ENCODE data around the gene PMPCA.
"Not testable (repeated sequence)": the region's sequence is repeated elsewhere in the genome, so short reads cannot be mapped to it uniquely, and the experiment has no call there.

The PMPCA gene

GRCh38 chr9:136394312-136395019 is 16.0 kb upstream of the PMPCA start:
- DNase-seq (ENCODE audit: low read depth), result no peak

DNA sequence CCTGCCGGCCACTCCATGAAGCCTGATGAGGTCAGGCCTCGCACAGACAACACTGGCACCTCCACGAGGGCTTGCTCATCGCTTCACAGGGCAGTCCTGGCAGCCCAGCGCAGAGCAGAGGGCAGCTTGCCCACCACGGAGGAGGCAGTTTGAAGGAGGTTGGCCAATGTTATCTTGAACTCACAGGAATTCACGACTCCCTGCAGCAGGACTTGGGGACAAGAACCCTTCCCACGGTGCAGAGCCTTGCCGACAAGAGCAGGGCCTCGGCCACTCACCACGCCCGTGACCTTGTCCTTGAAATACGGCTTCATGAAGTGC is 15.5 kb upstream of the PMPCA start:
- no peak for DNase-seq (ENCODE audit: low read depth)

DNA sequence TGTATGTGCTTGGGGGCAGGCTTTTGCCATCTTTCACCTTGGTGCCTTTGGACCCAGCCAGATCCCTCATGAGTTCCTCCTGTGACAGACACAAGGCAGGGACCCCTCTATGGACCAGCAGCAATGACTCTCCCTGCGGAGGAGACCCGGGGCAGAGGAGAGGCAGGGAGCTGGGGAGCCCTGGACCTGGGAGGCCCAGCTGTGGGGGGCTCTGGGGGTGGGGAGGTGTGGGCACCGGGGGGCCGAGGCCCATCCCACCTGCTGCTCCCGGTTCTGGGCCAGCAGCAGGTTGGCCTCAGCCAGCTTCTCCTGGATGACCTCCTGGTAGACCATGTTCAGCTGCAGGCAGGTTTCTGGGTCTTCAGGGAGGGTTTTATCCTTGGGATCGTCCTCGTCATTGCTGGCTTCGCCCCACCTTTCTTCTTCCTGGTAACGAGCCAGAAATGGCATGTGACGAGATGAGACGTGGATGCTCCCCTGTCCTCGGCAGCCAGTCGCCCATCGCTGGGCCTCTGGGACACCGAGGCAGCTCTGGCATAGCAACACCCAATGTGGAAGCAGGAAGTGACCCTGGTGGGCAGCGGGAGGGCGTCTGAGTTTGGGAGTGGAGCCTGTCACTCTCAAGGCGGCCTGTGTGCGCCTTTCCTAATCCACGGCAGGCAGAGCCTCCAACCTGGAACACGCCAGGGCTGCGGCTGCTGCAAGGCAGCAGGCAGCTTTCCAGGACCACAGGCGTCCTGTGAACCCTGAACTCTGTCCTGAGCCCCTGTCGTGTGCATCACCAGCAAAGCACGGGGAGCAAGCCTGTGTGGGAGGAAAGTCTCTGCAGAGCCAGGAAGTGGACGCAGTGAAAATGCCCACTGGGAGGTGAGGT is 14.9 kb upstream of the PMPCA start:
- DNase-seq (ENCODE audit: low read depth), result no peak

- no peak for DNase-seq (ENCODE audit: low read depth)
Observed at GRCh38 chr9:136396219-136396515, 14.3 kb upstream of the PMPCA start.

DNA sequence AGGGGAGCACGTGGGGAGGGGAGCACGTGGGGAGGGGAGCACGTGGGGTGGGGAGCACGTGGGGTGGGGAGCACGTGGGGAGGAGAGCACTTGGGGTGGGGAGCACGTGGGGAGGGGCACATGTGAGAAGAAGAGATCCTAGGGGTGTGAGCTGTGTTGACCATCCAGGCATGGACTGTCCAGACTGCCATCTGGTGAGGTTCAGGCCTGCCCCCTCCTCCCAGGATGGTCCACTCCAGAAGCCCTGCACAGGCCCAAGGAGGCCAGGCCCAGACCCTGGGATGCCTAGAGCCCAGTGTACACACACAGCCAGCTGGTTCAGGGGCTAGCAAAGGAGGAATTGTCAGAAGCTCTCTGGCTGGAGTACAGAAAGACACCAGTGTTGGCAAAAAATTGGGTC is 12.8 kb upstream of the PMPCA start:
- DNase-seq (ENCODE audit: low read depth), result no peak

GRCh38 chr9:136398286-136398685 is 12.2 kb upstream of the PMPCA start:
- DNase-seq (ENCODE audit: low read depth), result no peak

GRCh38 chr9:136399176-136400037 is 11.1 kb upstream of the PMPCA start:
- no peak for DNase-seq (ENCODE audit: low read depth)

DNA sequence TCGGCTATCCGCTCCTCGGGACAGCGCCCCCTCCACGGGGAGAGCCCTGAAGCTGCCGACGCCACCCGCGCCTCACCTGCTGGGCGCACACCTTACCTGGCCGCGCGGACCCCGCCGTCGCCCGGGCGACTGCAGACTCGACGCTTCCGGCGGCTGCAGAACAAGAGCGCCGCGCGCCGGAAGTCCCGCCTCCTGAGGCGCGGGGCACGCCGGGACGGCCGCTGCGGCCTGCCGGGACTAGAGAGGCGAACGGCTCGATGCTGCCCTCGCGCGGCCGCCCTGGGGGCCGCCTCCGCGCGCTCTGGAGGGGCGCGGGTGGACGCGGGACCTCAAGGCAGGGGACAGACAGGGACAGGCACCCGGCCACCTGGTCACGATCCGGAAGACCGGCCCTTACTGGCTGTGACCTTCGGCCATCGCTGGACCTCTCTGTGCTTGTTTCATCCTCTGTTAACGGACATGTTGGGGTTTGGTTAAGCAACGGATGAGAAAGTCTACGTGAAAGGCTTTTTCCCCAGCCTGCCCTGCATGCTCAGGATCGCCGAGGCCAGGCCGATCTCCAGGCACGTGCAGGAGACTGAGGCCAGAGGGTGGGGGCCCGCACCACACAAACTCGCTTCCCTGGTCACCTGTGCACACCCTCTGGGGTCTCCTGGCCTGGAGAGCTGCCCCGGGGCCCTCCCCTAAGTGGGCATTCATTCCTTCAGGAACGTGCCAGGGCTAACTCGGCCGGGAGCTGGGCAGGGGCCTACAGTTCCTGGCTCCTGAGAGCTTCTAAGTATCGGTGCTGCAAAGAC is 10.2 kb upstream of the PMPCA start, which contains the start of gene SNAPC4:
Gene SNAPC4, minus strand, starts transcription at position 133 of the 797 bp plus-strand sequence. CDS start 1,742 bp downstream, outside the sequence.
- no peak for DNase-seq (ENCODE audit: low read depth)

GRCh38 chr9:136401173-136401922 is 9.1 kb upstream of the PMPCA start:
- no peak for DNase-seq (ENCODE audit: low read depth)

DNA sequence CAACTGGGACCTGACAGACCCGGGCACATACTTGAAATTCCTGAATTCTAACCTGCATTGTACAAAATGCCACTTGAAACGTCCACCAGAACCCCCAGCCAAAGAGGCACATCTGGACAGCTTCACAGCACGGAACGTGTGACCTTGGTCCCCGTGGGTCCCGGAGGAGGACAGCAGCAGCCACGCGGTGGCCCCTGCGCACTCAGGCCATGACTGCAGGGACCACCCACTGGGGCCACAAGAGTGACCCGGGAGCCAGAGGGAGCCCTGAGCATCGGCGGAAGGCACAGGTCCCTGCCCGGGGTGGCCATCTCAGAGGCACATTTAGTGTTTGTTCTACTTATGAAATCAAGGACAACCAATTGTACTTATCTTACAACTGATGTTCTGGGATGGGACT is 8.4 kb upstream of the PMPCA start:
- DNase-seq (ENCODE audit: low read depth), result no peak

GRCh38 chr9:136403538-136403914 is 6.9 kb upstream of the PMPCA start:
- no peak for DNase-seq (ENCODE audit: low read depth)

DNA sequence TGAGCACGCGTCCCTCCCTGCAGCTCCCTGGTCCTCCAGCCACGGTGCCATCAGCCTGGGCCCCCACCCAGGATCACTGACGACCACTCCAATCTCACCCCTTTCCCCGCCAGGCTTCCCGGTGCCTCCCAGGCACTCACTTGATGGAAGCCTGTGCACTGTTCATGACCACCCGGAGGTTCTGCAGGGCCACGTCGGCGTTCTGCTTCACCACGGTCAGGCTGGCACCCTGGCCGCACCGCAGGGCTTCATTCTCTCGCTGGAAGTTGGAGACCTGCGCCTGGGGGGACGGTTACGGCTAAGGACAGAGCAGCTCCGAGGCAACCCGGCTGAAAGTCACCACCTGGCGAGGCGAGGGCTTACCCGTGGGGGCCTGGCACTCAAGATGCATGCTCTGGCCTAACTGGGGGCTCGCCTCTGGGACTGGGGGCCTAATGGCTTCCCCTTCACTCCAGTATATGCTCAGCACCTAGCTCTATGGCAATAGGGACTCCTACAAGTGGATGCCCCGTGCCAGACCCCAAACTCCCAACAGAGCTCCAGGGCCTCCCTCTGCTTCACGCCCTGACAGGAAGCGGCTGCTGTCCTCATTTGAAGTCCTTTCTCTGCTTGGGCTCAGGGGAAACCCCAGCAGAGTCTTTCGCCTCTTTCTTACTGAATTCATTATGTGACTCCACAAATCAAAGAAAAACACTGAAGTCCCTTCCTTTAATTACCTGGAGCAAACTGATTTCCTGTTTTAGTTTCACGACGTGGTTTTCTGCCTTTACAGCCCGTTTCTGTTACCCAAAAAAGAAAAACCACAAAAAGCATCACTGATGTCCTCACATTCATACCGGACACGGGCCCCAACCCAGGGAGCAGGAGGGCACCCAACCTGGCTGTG is 6.3 kb upstream of the PMPCA start:
- DNase-seq (ENCODE audit: low read depth), result no peak

GRCh38 chr9:136404801-136405136 is 5.7 kb upstream of the PMPCA start:
- no peak for DNase-seq (ENCODE audit: low read depth)

GRCh38 chr9:136405481-136405880 is 5.0 kb upstream of the PMPCA start:
- DNase-seq (ENCODE audit: low read depth), result no peak

DNA sequence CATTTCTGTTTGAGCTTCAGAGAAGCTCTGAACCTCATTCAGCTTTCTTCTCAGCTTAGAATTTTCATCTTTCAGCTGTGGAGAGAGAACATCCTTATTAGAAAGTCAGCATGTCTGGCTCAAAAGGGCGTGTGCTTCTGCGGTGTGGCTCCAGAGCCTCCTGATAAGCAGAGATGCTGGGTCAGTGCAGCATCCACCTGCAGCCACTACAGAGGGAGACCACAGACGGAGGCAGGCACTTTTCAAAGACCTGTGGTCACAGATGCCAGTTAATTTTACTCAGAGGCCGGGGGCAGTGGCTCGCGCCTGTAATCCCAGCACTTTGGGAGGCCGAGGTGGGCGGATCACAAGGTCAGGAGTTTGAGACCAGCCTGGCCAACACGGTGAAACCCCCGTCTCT is 4.6 kb upstream of the PMPCA start:
- DNase-seq (ENCODE audit: low read depth), result not testable (repeated sequence)

DNA sequence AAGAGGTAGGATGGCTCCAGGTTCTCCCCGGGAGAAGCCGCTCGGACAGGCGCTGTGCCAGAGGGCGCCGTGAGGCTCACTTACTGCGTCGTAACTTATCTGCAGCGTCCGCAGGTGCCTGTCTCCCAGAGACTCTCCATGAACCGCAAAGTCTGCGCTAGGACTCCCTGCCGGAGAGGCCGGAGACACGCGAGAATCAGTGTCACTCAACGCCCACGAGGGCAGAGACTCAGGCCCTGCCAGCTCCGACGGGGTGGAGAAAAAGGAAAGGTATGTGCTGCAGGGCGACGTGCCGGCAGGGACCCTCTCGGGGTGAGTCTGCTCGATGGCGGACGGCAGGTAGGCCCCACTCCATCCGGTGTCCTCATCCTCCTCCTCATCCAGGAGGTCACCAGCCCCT is 3.4 kb upstream of the PMPCA start:
- not testable (repeated sequence) for DNase-seq (ENCODE audit: low read depth)

DNA sequence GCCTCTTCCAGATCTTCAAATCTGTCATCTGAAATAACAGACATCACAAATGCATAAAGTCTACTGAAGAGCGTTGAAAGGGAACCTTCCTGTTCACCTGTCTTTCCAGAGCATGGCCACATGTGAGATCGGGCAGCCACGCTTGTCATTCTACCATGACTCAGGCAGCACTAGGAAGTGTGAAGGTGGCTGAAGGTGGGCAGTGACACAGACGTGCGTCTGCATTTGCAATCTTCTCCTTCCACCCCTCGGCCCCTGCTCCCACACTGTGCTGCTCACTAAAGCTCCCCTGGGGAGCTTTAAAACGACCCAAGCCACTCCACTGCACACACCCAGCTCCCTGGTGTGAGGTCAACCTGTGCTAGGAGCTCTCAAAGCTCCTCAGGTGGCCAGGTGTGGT is 2.5 kb upstream of the PMPCA start:
- no peak for DNase-seq (ENCODE audit: low read depth)

DNA sequence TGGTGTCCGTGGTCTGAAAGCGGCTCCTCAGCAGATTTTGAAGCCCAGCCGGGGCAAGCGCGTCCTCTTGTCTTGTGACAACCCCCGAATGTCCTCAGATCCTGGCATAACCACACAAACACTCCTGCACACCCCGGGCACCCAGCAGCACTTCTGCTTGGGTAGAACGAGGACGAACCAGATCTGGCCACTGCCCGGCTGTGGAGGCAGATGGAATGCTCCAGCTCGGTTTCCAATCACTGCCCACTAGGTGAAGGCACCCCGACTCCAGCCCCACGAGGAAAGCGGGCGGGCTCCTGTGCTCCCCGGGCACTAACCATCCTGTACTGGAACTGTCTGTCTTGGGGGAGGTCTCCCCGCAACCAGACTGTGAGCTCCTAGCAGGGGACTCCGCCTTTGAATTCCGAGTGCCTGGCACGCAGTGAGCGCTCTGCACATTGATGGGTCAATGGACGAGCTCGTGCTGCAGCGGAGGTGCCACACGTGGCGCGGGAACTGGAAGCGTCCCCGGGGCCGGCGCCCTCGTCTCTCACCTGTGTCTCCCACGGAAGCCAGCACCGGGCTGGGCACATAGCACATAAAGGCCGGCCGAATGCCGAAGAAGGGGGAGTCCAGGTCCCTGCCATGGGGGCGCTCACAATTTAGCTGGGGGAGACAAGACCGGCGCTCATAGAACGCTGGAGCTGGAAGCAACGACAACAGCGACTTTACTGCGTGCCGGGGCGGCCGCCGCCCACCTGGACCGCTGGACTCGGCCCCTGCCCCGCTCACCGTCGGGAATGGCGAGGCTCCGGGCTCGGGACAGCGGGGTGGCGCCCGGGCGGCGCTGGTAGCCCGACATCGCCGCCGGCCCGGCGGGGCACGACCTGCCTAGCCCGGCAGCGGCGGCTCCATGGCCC is 652 bp upstream of the PMPCA start:
- DNase-seq (ENCODE audit: low read depth), result no peak

DNA sequence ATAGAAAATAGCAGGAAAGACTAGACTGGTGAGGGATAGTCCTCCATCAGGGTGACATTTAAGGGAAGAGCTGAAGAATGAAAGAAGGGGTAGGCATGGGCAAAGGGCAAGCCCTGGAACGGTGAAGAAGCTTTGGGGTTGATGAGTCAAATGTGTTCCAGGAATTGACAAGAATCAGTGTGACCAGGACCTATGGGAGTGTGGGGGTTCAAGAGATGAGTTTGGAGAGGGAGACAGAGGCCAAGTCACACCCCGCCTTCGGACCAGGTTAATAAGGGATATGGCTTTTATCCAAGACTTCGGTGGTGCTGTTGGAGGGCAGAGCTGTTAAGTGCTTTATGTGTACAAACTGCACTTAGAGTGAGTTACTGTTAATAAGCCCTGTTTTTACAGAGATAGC is 920 bp downstream of the PMPCA start:
- no peak for DNase-seq (ENCODE audit: low read depth)
